M059J (cell line): ENCODE data around the gene RTL1. TPM values are rescaled to one million over a fixed set of nuclear protein-coding genes. Genes with fewer than 3 reads are reported as not detected.
A peak's percentile ranks its signal among the peaks of the same experiment; 100 is the strongest.

Experiments used
- DNase-seq: peaks from one replicate; pipeline ENCODE4 v3.0.0-alpha.2; 2012; ENCODE audit warnings: low read depth
- total RNA-seq: library from RNA; depleted of rRNA; stranded (reverse); fragments of >200 nt; shearing (Covaris generic); gene quantifications from 2 replicates; pipeline ENCODE4 v1.2.3, GENCODE V29; 2014; rRNA removed

RTL1 gene
- 0.02 TPM in 1 of 2 replicates, not detected in the other for total RNA-seq

GRCh38 chr14:100903672-100904185, at the start of gene RTL1:
Gene RTL1, minus strand, starts transcription at chr14:100903722. Its CDS starts 18,934 bp downstream, at chr14:100884788.
- no peak for DNase-seq

- DNase-seq: no peak
Observed at GRCh38 chr14:100950024-100950423, 46.5 kb upstream of the RTL1 start.

- no peak for DNase-seq
Observed at GRCh38 chr14:100944052-100944451, 40.5 kb upstream of the RTL1 start.

GRCh38 chr14:100930270-100930669, 26.7 kb upstream of the RTL1 start:
- DNase-seq: no peak

- no peak for DNase-seq
Observed at GRCh38 chr14:100915560-100915959, 12.0 kb upstream of the RTL1 start.

- DNase-seq: peak; percentile 56
Observed at GRCh38 chr14:100914597-100915021, 11.1 kb upstream of the RTL1 start.

GRCh38 chr14:100911665-100912316, 8.3 kb upstream of the RTL1 start:
- peak; percentile 20 for DNase-seq

GRCh38 chr14:100910888-100911664, 7.6 kb upstream of the RTL1 start:
- DNase-seq: no peak

GRCh38 chr14:100909439-100909838, 5.9 kb upstream of the RTL1 start:
- no peak for DNase-seq

GRCh38 chr14:100907240-100907639, 3.7 kb upstream of the RTL1 start:
- peak; percentile 24 for DNase-seq

GRCh38 chr14:100906420-100906819, 2.9 kb upstream of the RTL1 start:
- DNase-seq: no peak

- no peak for DNase-seq
Observed at GRCh38 chr14:100905166-100905565, 1.6 kb upstream of the RTL1 start.

GRCh38 chr14:100904307-100905087, 975 bp upstream of the RTL1 start:
- peak; percentile 7 for DNase-seq

GRCh38 chr14:100903134-100903468, 421 bp downstream of the RTL1 start:
- DNase-seq: no peak

- no peak for DNase-seq
Observed at GRCh38 chr14:100902295-100903133, 1.0 kb downstream of the RTL1 start.

GRCh38 chr14:100901391-100902183, 1.9 kb downstream of the RTL1 start:
- DNase-seq: no peak

GRCh38 chr14:100900837-100901390, 2.6 kb downstream of the RTL1 start:
- peak; percentile 26 for DNase-seq

- DNase-seq: no peak
Observed at GRCh38 chr14:100899884-100900771, 3.4 kb downstream of the RTL1 start.
